Glutamatergic neuron (in vitro differentiated cells): ENCODE measurements around the gene TAF6. TPM values are rescaled to one million over a fixed set of nuclear protein-coding genes. Genes with fewer than 3 reads are reported as not detected.
A peak's percentile ranks its signal among the peaks of the same experiment; 100 is the strongest.

Experiments used
- DNase-seq: peaks from one replicate; pipeline ENCODE4 v3.0.0; 2022
- H3K27ac Mint-ChIP-seq: one replicate; pipeline ENCODE4 v1.8.0; 2020; ENCODE audit warnings: mild to moderate bottlenecking, mixed read lengths, inconsistent platforms; ENCODE audit not compliant: unreplicated experiment
- H3K27me3 Mint-ChIP-seq: one replicate; pipeline ENCODE4 v1.8.0; 2020; ENCODE audit warnings: mild to moderate bottlenecking, moderate library complexity, mixed read lengths, inconsistent platforms; ENCODE audit not compliant: unreplicated experiment
- H3K36me3 Mint-ChIP-seq: one replicate; pipeline ENCODE4 v1.8.0; 2020; ENCODE audit warnings: mild to moderate bottlenecking, mixed read lengths, inconsistent platforms; ENCODE audit not compliant: unreplicated experiment
- H3K4me1 Mint-ChIP-seq: one replicate; pipeline ENCODE4 v1.8.0; 2020; ENCODE audit warnings: mild to moderate bottlenecking, low read depth, mixed read lengths, inconsistent platforms; ENCODE audit not compliant: unreplicated experiment
- H3K4me3 Mint-ChIP-seq: one replicate; pipeline ENCODE4 v1.8.0; 2020; ENCODE audit warnings: mild to moderate bottlenecking, mixed read lengths, inconsistent platforms; ENCODE audit not compliant: unreplicated experiment
- H3K9me3 Mint-ChIP-seq: one replicate; pipeline ENCODE4 v1.8.0; 2020; ENCODE audit warnings: mild to moderate bottlenecking, moderate library complexity, mixed read lengths, inconsistent platforms; ENCODE audit not compliant: unreplicated experiment
- CTCF ChIP-seq: fragments of 200-600 bp; sonication (generic); IDR thresholded peaks from one replicate; pipeline ENCODE4 v1.5.0; 2021; ENCODE audit not compliant: partially characterized antibody, unreplicated experiment
- total RNA-seq: library from RNA; stranded (reverse); fragmentation: NEBNext Ultra II Directional; extraction: Animal tissue kit (Norgen Biotek cat#: 25700); gene quantifications from one replicate; pipeline ENCODE4 v1.2.1, GENCODE V29; 2021; ENCODE audit not compliant: unreplicated experiment

The TAF6 gene
- total RNA-seq, 1 donor from 2014 or later: 63.1 TPM

GRCh38 chr7:100119970-100120732 is 993 bp upstream of the TAF6 start:
- Mint-ChIP-seq H3K27ac (peak overlapping the region; percentile 97), H3K4me1 (peaks cover 6% of the 10 kb centered on the region), H3K27me3 (peaks cover 3% of the 10 kb centered on the region), H3K4me3 (peak overlapping the region; percentile 99), H3K36me3 (no peaks in the 10 kb centered on the region), H3K9me3 (peaks cover 13% of the 10 kb centered on the region)
- DNase-seq: peak; percentile 59
- TF ChIP-seq CTCF: no peak

GRCh38 chr7:100118388-100119071 is 628 bp downstream of the TAF6 start:
- Mint-ChIP-seq H3K4me1 (peaks cover 6% of the 10 kb centered on the region), H3K4me3 (peak overlapping the region; percentile 99), H3K27ac (peak overlapping the region; percentile 97), H3K9me3 (peaks cover 13% of the 10 kb centered on the region), H3K36me3 (no peaks in the 10 kb centered on the region), H3K27me3 (peaks cover 3% of the 10 kb centered on the region)
- no peak for DNase-seq
- no peak for TF ChIP-seq CTCF

GRCh38 chr7:100115026-100115425 is 4.1 kb downstream of the TAF6 start:
- no peak for TF ChIP-seq CTCF
- peaks cover 8% of the 10 kb centered on the region for H3K9me3 Mint-ChIP-seq
- H3K27ac Mint-ChIP-seq: no peak overlapping the region
- H3K4me3 Mint-ChIP-seq: no peak overlapping the region
- H3K36me3 Mint-ChIP-seq: no peaks in the 10 kb centered on the region
- DNase-seq: no peak
- peaks cover 1% of the 10 kb centered on the region for H3K27me3 Mint-ChIP-seq
- peaks cover 2% of the 10 kb centered on the region for H3K4me1 Mint-ChIP-seq

- no peak for DNase-seq
- Mint-ChIP-seq H3K36me3 (no peaks in the 10 kb centered on the region), H3K4me3 (no peak overlapping the region), H3K27me3 (peaks cover 5% of the 10 kb centered on the region), H3K27ac (no peak overlapping the region), H3K9me3 (no peaks in the 10 kb centered on the region), H3K4me1 (no peaks in the 10 kb centered on the region)
- no peak for TF ChIP-seq CTCF
Measured at GRCh38 chr7:100111914-100112313, 7.2 kb downstream of the TAF6 start.

- H3K4me3 Mint-ChIP-seq: no peak overlapping the region
- H3K36me3 Mint-ChIP-seq: no peaks in the 10 kb centered on the region
- no peaks in the 10 kb centered on the region for H3K9me3 Mint-ChIP-seq
- no peak for DNase-seq
- H3K27me3 Mint-ChIP-seq: peaks cover 5% of the 10 kb centered on the region
- no peak overlapping the region for H3K27ac Mint-ChIP-seq
- no peak for TF ChIP-seq CTCF
- no peaks in the 10 kb centered on the region for H3K4me1 Mint-ChIP-seq
Measured at GRCh38 chr7:100111156-100111555, 8.0 kb downstream of the TAF6 start.
